Measurements from ENCODE around the gene ROBO1. TPM values are rescaled to one million over a fixed set of nuclear protein-coding genes. Genes with fewer than 3 reads are reported as not detected.

ROBO1 gene
- total RNA-seq, 2 experiments from 2014 or later, result 8.6 to 9.0 TPM

- intact Hi-C loops (cut with micrococcal nuclease), result no loop called here
- DNase-seq, result no peak
- Mint-ChIP-seq H3K9me3 (no peaks in the 10 kb centered on the region), H3K4me3 (no peak overlapping the region), H3K4me1 (ENCODE audit: low read depth) (no peaks in the 10 kb centered on the region), H3K36me3 (ENCODE audit: low read depth) (no peaks in the 10 kb centered on the region), H3K27me3 (no peaks in the 10 kb centered on the region), H3K27ac (no peak overlapping the region)
- POLR2A ChIA-PET, result no interaction called here
- no peak for TF ChIP-seq CTCF (IDR thresholded peaks at IDR 0.05)
- ATAC-seq, result no peak
- CTCF ChIA-PET, result interaction anchor here (0.8 kb wide), 1 partner anchor 12 kb away, joined by 3 read pairs; no protein-coding TSS in a partner anchor
Observed at GRCh38 chr3:78633626-78634025, 1134.2 kb downstream of the ROBO1 start.

DNA sequence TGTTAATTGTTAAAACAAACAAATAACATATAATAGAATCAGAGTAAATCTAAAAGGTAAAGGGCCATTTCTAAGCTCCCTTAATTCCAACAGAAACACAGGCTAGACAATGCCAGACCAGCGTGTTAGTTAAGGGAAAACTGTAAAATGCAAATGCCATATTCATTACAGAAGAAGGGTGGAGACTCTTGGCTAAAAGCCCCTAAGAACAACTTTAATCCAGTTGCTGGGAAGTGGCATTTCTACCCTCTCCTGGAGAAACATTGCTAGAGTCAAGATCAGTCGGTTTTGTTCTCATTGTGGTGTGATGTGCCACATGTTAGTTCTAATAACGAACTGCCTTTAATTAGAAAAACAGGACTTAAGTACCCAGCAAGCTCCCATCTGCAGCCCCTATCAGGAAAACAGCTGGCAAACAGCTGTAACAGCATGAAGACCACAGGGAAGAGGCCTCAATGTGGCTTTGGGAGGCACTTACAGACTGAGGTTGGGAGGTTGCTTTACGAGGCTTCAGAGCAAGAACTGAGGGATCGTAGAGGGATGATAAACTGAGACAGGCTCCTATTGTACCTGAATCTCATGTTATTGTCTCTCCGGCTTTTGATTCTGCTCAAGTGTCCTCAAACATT, 1134.8 kb downstream of the ROBO1 start:
- H3K9me3 Mint-ChIP-seq, result no peaks in the 10 kb centered on the region
- ChIA-PET POLR2A (no interaction called here), CTCF (interaction anchor here (0.8 kb wide), 1 partner anchor 13 kb away, joined by 3 read pairs; no protein-coding TSS in a partner anchor)
- H3K4me1 Mint-ChIP-seq (ENCODE audit: low read depth), result no peaks in the 10 kb centered on the region
- no peak overlapping the region for H3K4me3 Mint-ChIP-seq
- ATAC-seq (no peak), DNase-seq (no peak)
- intact Hi-C loops (cut with micrococcal nuclease), result no loop called here
- no peak overlapping the region for H3K27ac Mint-ChIP-seq
- H3K27me3 Mint-ChIP-seq, result no peaks in the 10 kb centered on the region
- no peak for TF ChIP-seq CTCF (IDR thresholded peaks at IDR 0.05)
- no peaks in the 10 kb centered on the region for H3K36me3 Mint-ChIP-seq (ENCODE audit: low read depth)

GRCh38 chr3:78629544-78629943, 1138.3 kb downstream of the ROBO1 start:
- ChIA-PET POLR2A (no interaction called here), CTCF (no interaction called here)
- DNase-seq (no peak), ATAC-seq (no peak)
- Mint-ChIP-seq H3K4me1 (ENCODE audit: low read depth) (no peaks in the 10 kb centered on the region), H3K27me3 (no peaks in the 10 kb centered on the region), H3K27ac (no peak overlapping the region), H3K9me3 (no peaks in the 10 kb centered on the region), H3K4me3 (no peak overlapping the region), H3K36me3 (ENCODE audit: low read depth) (no peaks in the 10 kb centered on the region)
- intact Hi-C loops (cut with micrococcal nuclease), result no loop called here
- TF ChIP-seq CTCF (IDR thresholded peaks at IDR 0.05), result no peak

DNA sequence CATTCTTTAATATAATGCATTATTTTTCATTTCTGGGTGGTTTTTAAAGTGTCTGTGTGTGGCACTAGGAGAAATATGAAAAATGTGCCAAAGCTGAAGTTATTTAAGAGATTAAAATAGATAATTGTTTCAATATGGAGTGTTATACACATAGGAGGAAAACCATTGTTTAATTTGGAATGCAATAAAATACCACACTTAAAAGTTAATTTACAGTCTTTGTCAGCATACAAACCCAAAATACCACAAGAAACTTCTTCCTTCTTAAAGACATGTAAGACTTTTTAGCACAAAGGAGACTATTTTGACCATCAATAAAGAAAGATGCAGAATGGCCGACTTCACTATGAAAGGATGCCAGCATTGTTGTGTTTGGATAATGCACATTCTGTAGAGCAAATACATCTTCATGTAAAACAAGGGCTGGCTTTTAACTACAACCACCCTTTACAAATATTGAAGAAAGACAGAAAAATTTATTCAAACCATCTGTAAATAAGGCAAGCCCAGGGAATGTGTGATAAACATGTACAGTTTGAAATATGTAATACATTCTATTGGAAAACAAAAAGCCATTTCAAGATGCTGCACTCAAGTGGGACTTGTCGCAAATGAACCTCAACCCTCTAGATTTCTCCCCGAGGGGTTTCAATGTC, 1146.6 kb downstream of the ROBO1 start:
- Mint-ChIP-seq H3K9me3 (no peaks in the 10 kb centered on the region), H3K4me3 (no peak overlapping the region), H3K27me3 (no peaks in the 10 kb centered on the region), H3K4me1 (ENCODE audit: low read depth) (no peaks in the 10 kb centered on the region), H3K36me3 (ENCODE audit: low read depth) (no peaks in the 10 kb centered on the region), H3K27ac (no peak overlapping the region)
- POLR2A ChIA-PET, result no interaction called here
- DNase-seq (no peak), ATAC-seq (no peak)
- intact Hi-C loops (cut with micrococcal nuclease), result no loop called here
- CTCF ChIA-PET, result no interaction called here
- TF ChIP-seq CTCF (IDR thresholded peaks at IDR 0.05), result no peak

- POLR2A ChIA-PET, result no interaction called here
- intact Hi-C loops (cut with micrococcal nuclease), result no loop called here
- CTCF ChIA-PET, result no interaction called here
- no peak for DNase-seq
- Mint-ChIP-seq H3K27me3 (no peaks in the 10 kb centered on the region), H3K4me1 (ENCODE audit: low read depth) (no peaks in the 10 kb centered on the region), H3K9me3 (no peaks in the 10 kb centered on the region), H3K4me3 (no peak overlapping the region), H3K36me3 (ENCODE audit: low read depth) (no peaks in the 10 kb centered on the region), H3K27ac (no peak overlapping the region)
- no peak for TF ChIP-seq CTCF (IDR thresholded peaks at IDR 0.05)
- no peak for ATAC-seq
Observed at GRCh38 chr3:78614486-78614885, 1153.3 kb downstream of the ROBO1 start.

All from activated CD8-positive, alpha-beta T cell treated with anti-CD3 and anti-CD28 coated beads for 36 hours (primary cell).